Glutamatergic neuron (in vitro differentiated cells): ENCODE measurements around the gene PLA2G4B. TPM values are rescaled to one million over a fixed set of nuclear protein-coding genes. Genes with fewer than 3 reads are reported as not detected.

ENCODE experiments used
- DNase-seq: peaks from one replicate; pipeline ENCODE4 v3.0.0; 2022
- H3K27ac Mint-ChIP-seq: one replicate; pipeline ENCODE4 v1.8.0; 2020; ENCODE audit warnings: mild to moderate bottlenecking, mixed read lengths, inconsistent platforms; ENCODE audit not compliant: unreplicated experiment
- H3K27me3 Mint-ChIP-seq: one replicate; pipeline ENCODE4 v1.8.0; 2020; ENCODE audit warnings: mild to moderate bottlenecking, moderate library complexity, mixed read lengths, inconsistent platforms; ENCODE audit not compliant: unreplicated experiment
- H3K36me3 Mint-ChIP-seq: one replicate; pipeline ENCODE4 v1.8.0; 2020; ENCODE audit warnings: mild to moderate bottlenecking, mixed read lengths, inconsistent platforms; ENCODE audit not compliant: unreplicated experiment
- H3K4me1 Mint-ChIP-seq: one replicate; pipeline ENCODE4 v1.8.0; 2020; ENCODE audit warnings: mild to moderate bottlenecking, low read depth, mixed read lengths, inconsistent platforms; ENCODE audit not compliant: unreplicated experiment
- H3K4me3 Mint-ChIP-seq: one replicate; pipeline ENCODE4 v1.8.0; 2020; ENCODE audit warnings: mild to moderate bottlenecking, mixed read lengths, inconsistent platforms; ENCODE audit not compliant: unreplicated experiment
- H3K9me3 Mint-ChIP-seq: one replicate; pipeline ENCODE4 v1.8.0; 2020; ENCODE audit warnings: mild to moderate bottlenecking, moderate library complexity, mixed read lengths, inconsistent platforms; ENCODE audit not compliant: unreplicated experiment
- CTCF ChIP-seq: fragments of 200-600 bp; sonication (generic); IDR thresholded peaks from one replicate; pipeline ENCODE4 v1.5.0; 2021; ENCODE audit not compliant: partially characterized antibody, unreplicated experiment
- total RNA-seq: library from RNA; stranded (reverse); fragmentation: NEBNext Ultra II Directional; extraction: Animal tissue kit (Norgen Biotek cat#: 25700); gene quantifications from one replicate; pipeline ENCODE4 v1.2.1, GENCODE V29; 2021; ENCODE audit not compliant: unreplicated experiment

The PLA2G4B gene
- total RNA-seq, 1 donor from 2014 or later = 17.9 TPM

GRCh38 chr15:41842229-41842628 is 3.6 kb downstream of the PLA2G4B start:
- Mint-ChIP-seq H3K4me1 (no peaks in the 10 kb centered on the region), H3K9me3 (peaks cover under 1% of the 10 kb centered on the region), H3K27me3 (peaks cover 2% of the 10 kb centered on the region), H3K36me3 (no peaks in the 10 kb centered on the region), H3K27ac (no peak overlapping the region), H3K4me3 (no peak overlapping the region)
- no peak for TF ChIP-seq CTCF
- DNase-seq = no peak

- no peak overlapping the region for H3K4me3 Mint-ChIP-seq
- H3K4me1 Mint-ChIP-seq = no peaks in the 10 kb centered on the region
- H3K27ac Mint-ChIP-seq = no peak overlapping the region
- no peak for TF ChIP-seq CTCF
- H3K9me3 Mint-ChIP-seq = no peaks in the 10 kb centered on the region
- H3K36me3 Mint-ChIP-seq = no peaks in the 10 kb centered on the region
- H3K27me3 Mint-ChIP-seq = peaks cover 4% of the 10 kb centered on the region
- DNase-seq = no peak
Measured at GRCh38 chr15:41843571-41843970, 4.9 kb downstream of the PLA2G4B start.

- peaks cover 4% of the 10 kb centered on the region for H3K27me3 Mint-ChIP-seq
- no peak overlapping the region for H3K4me3 Mint-ChIP-seq
- no peaks in the 10 kb centered on the region for H3K4me1 Mint-ChIP-seq
- no peak for DNase-seq
- H3K9me3 Mint-ChIP-seq = no peaks in the 10 kb centered on the region
- H3K36me3 Mint-ChIP-seq = no peaks in the 10 kb centered on the region
- TF ChIP-seq CTCF = no peak
- no peak overlapping the region for H3K27ac Mint-ChIP-seq
Measured at GRCh38 chr15:41844814-41845213, 6.2 kb downstream of the PLA2G4B start.

GRCh38 chr15:41847206-41847605 is 8.6 kb downstream of the PLA2G4B start:
- Mint-ChIP-seq H3K9me3 (no peaks in the 10 kb centered on the region), H3K36me3 (no peaks in the 10 kb centered on the region), H3K4me3 (no peak overlapping the region), H3K27me3 (peaks cover 6% of the 10 kb centered on the region), H3K27ac (no peak overlapping the region), H3K4me1 (no peaks in the 10 kb centered on the region)
- no peak for DNase-seq
- no peak for TF ChIP-seq CTCF

GRCh38 chr15:41847981-41848380 is 9.3 kb downstream of the PLA2G4B start:
- Mint-ChIP-seq H3K4me3 (no peak overlapping the region), H3K27ac (no peak overlapping the region), H3K4me1 (no peaks in the 10 kb centered on the region), H3K36me3 (no peaks in the 10 kb centered on the region), H3K9me3 (no peaks in the 10 kb centered on the region), H3K27me3 (peaks cover 6% of the 10 kb centered on the region)
- DNase-seq = no peak
- TF ChIP-seq CTCF = no peak
